HG03565 (cell line): Measurements from ENCODE around the gene PIGK.

Experiments
- ATAC-seq: cut with Tn5 transposase; IDR thresholded peaks from one replicate; pipeline ENCODE4 v1.9.1; 2021; ENCODE audit warnings: mild to moderate bottlenecking, moderate library complexity; ENCODE audit not compliant: unreplicated experiment

The PIGK gene

GRCh38 chr1:77103486-77103885, 115.7 kb downstream of the PIGK start:
- no peak for ATAC-seq

GRCh38 chr1:77100875-77101274, 118.4 kb downstream of the PIGK start:
- ATAC-seq = no peak

- ATAC-seq = no peak
Measured at GRCh38 chr1:77096496-77097255, 122.6 kb downstream of the PIGK start.

GRCh38 chr1:77095236-77095635, 124.0 kb downstream of the PIGK start:
- no peak for ATAC-seq

- no peak for ATAC-seq
Measured at GRCh38 chr1:77089756-77090155, 129.5 kb downstream of the PIGK start.

GRCh38 chr1:77085109-77085508, 134.1 kb downstream of the PIGK start:
- ATAC-seq = no peak

- no peak for ATAC-seq
Measured at GRCh38 chr1:77084457-77084856, 134.8 kb downstream of the PIGK start.

GRCh38 chr1:77081834-77082233, 137.4 kb downstream of the PIGK start:
- no peak for ATAC-seq

GRCh38 chr1:77076759-77077158, 142.5 kb downstream of the PIGK start:
- ATAC-seq = no peak

GRCh38 chr1:77068013-77068412, 151.2 kb downstream of the PIGK start:
- no peak for ATAC-seq

GRCh38 chr1:77065693-77066342, 153.4 kb downstream of the PIGK start:
- ATAC-seq = no peak

GRCh38 chr1:77064246-77064645, 155.0 kb downstream of the PIGK start:
- ATAC-seq = no peak

GRCh38 chr1:77063118-77063517, 156.1 kb downstream of the PIGK start:
- no peak for ATAC-seq

GRCh38 chr1:77061162-77061561, 158.1 kb downstream of the PIGK start:
- ATAC-seq = no peak

- ATAC-seq = no peak
Measured at GRCh38 chr1:77060000-77060399, 159.2 kb downstream of the PIGK start.

GRCh38 chr1:77057994-77058585, 161.1 kb downstream of the PIGK start:
- ATAC-seq = no peak

- ATAC-seq = no peak
Measured at GRCh38 chr1:77056525-77056924, 162.7 kb downstream of the PIGK start.

GRCh38 chr1:77051425-77051824, 167.8 kb downstream of the PIGK start:
- no peak for ATAC-seq

- ATAC-seq = no peak
Measured at GRCh38 chr1:77048615-77049005, 170.6 kb downstream of the PIGK start.

GRCh38 chr1:77047978-77048614, 171.1 kb downstream of the PIGK start:
- ATAC-seq = no peak

- no peak for ATAC-seq
Measured at GRCh38 chr1:77047575-77047974, 171.7 kb downstream of the PIGK start.
